ENCODE data around the gene MIOS.

DNA sequence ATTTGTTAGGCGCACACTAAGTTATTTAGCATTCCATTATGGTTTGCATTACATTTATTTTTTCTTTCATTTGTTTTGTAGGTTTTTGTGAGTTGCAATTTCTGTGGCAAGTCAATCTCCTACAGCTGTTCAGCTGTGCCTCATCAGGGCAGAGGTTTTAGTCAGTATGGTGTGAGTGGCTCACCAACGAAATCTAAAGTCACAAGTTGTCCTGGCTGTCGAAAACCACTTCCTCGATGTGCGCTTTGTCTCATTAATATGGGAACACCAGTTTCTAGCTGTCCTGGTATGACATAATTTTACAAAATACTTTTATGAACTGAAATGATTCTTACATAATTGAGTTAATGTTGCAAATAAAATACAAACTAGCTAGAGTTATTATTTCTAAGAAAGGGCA is 29.5 kb downstream of the MIOS start:
- TF ChIP-seq SP1 (IDR thresholded peaks at IDR 0.05; ENCODE audit: low read depth, low read length) = no peak
- TF ChIP-seq, protein P1, sequence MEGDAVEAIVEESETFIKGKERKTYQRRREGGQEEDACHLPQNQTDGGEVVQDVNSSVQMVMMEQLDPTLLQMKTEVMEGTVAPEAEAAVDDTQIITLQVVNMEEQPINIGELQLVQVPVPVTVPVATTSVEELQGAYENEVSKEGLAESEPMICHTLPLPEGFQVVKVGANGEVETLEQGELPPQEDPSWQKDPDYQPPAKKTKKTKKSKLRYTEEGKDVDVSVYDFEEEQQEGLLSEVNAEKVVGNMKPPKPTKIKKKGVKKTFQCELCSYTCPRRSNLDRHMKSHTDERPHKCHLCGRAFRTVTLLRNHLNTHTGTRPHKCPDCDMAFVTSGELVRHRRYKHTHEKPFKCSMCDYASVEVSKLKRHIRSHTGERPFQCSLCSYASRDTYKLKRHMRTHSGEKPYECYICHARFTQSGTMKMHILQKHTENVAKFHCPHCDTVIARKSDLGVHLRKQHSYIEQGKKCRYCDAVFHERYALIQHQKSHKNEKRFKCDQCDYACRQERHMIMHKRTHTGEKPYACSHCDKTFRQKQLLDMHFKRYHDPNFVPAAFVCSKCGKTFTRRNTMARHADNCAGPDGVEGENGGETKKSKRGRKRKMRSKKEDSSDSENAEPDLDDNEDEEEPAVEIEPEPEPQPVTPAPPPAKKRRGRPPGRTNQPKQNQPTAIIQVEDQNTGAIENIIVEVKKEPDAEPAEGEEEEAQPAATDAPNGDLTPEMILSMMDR (IDR thresholded peaks at IDR 0.05; ENCODE audit: control extremely low read depth in 1 of 3, insufficient read depth in 1 of 3, low read depth in 1 of 3, low read length in 3 of 3) = no peak
- no peak for TF ChIP-seq TCF12 (IDR thresholded peaks at IDR 0.05; ENCODE audit: low read depth, low read length)
- TF ChIP-seq JUND (IDR thresholded peaks at IDR 0.05; ENCODE audit: low read length) = no peak
- TF ChIP-seq CREB1 (IDR thresholded peaks at IDR 0.05) = no peak
- no peak for TF ChIP-seq POLR2A (IDR thresholded peaks at IDR 0.05; ENCODE audit: control extremely low read depth in 1 of 2, low read depth in 2 of 2, low read length in 2 of 2)
- TF ChIP-seq, protein P2, sequence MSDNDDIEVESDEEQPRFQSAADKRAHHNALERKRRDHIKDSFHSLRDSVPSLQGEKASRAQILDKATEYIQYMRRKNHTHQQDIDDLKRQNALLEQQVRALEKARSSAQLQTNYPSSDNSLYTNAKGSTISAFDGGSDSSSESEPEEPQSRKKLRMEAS (IDR thresholded peaks at IDR 0.05) = no peak
- TF ChIP-seq PHF8 (conservative IDR thresholded peaks at IDR 0.05; ENCODE audit: low read depth, low read length) = no peak
- no peak for TF ChIP-seq EZH2 (IDR thresholded peaks at IDR 0.05; ENCODE audit: low read depth, low read length, severe bottlenecking)
- TF ChIP-seq EP300 (IDR thresholded peaks at IDR 0.05; ENCODE audit: borderline replicate concordance in 1 of 2, low read depth in 2 of 2, low read length in 2 of 2) = no peak

Data from H1 (cell line).